Neuronal stem cell (in vitro differentiated cells): Measurements from ENCODE around the gene SH2D7.

Experiments used
- DNase-seq: peaks from one replicate; pipeline ENCODE4 v3.0.0-alpha.2; 2013; ENCODE audit warnings: low spot score
- H2AFZ ChIP-seq: one replicate; pipeline ENCODE4 v1.6.1; 2013; ENCODE audit warnings: mild to moderate bottlenecking, low read length, inconsistent platforms
- H2AK5ac ChIP-seq: 2 replicates; pipeline ENCODE4 v1.6.1; 2013; ENCODE audit warnings: low read depth, mild to moderate bottlenecking, inconsistent platforms, low read length, moderate library complexity, mixed read lengths
- H2BK120ac ChIP-seq: 2 replicates; pipeline ENCODE4 v1.6.1; 2013; ENCODE audit warnings: low read depth, mild to moderate bottlenecking, inconsistent platforms, low read length, moderate library complexity, mixed read lengths
- H2BK12ac ChIP-seq: one replicate; pipeline ENCODE4 v1.6.1; 2013; ENCODE audit warnings: low read length, inconsistent platforms
- H2BK15ac ChIP-seq: 2 replicates; pipeline ENCODE4 v1.6.1; 2013; ENCODE audit warnings: mild to moderate bottlenecking, low read length, inconsistent platforms, mixed read lengths
- H2BK5ac ChIP-seq: one replicate; pipeline ENCODE4 v1.6.1; 2013; ENCODE audit warnings: inconsistent platforms, mild to moderate bottlenecking, low read length, moderate library complexity
- H3K14ac ChIP-seq: one replicate; pipeline ENCODE4 v1.6.1; 2013; ENCODE audit warnings: low read length, inconsistent platforms
- H3K18ac ChIP-seq: 2 replicates; pipeline ENCODE4 v1.6.1; 2013; ENCODE audit warnings: low read length, inconsistent platforms
- H3K23ac ChIP-seq: 2 replicates; pipeline ENCODE4 v1.6.1; 2013; ENCODE audit warnings: low read depth, mild to moderate bottlenecking, mixed read lengths, low read length, inconsistent platforms; ENCODE audit not compliant: poor library complexity
- H3K27ac ChIP-seq: replicated peaks from 3 replicates; pipeline ENCODE4 v1.5.1; 2013; ENCODE audit warnings: low read length, inconsistent platforms
- H3K27me3 ChIP-seq, 3 experiments: 2 replicates each; pipeline ENCODE4 v1.6.1; 2013; ENCODE audit warnings: low read length in 3 of 3, mild to moderate bottlenecking in 2 of 3, inconsistent platforms in 1 of 3, low read depth in 1 of 3, mixed read lengths in 1 of 3, moderate library complexity in 1 of 3; ENCODE audit not compliant: control insufficient read depth in 3 of 3, insufficient read depth in 3 of 3
- H3K36me3 ChIP-seq, 2 donors: replicated peaks in 1 of 2; 2 replicates each; pipeline ENCODE4 v1.6.1; 2013; ENCODE audit warnings: low read length in 2 of 2; ENCODE audit not compliant: control insufficient read depth in 2 of 2, insufficient read depth in 2 of 2
- H3K4ac ChIP-seq: 2 replicates; pipeline ENCODE4 v1.6.1; 2013; ENCODE audit warnings: inconsistent platforms, mild to moderate bottlenecking, low read length, moderate library complexity
- H3K4me1 ChIP-seq, 2 donors: 1 replicate in 1 of 2; 2 replicates in 1 of 2; pipeline ENCODE4 v1.6.1; 2013; ENCODE audit warnings: low read length in 2 of 2, low read depth in 1 of 2; ENCODE audit not compliant: control insufficient read depth in 2 of 2, insufficient read depth in 1 of 2
- H3K4me2 ChIP-seq: one replicate; pipeline ENCODE4 v1.6.1; 2013; ENCODE audit warnings: mild to moderate bottlenecking, low read length, inconsistent platforms; ENCODE audit not compliant: insufficient read depth, poor library complexity, severe bottlenecking
- H3K4me3 ChIP-seq, 2 donors: 2 replicates each; pipeline ENCODE4 v1.5.1; 2013; ENCODE audit warnings: low read length in 2 of 2, mild to moderate bottlenecking in 2 of 2, inconsistent platforms in 1 of 2, moderate library complexity in 1 of 2
- H3K79me1 ChIP-seq: one replicate; pipeline ENCODE4 v1.6.1; 2013; ENCODE audit warnings: low read depth, mild to moderate bottlenecking, inconsistent platforms, low read length, moderate library complexity
- H3K9ac ChIP-seq: one replicate; pipeline ENCODE4 v1.6.1; 2013; ENCODE audit warnings: mild to moderate bottlenecking, low read depth, low read length, inconsistent platforms; ENCODE audit not compliant: poor library complexity
- H3K9me3 ChIP-seq, 2 donors: replicated peaks in 1 of 2; 2 replicates each; pipeline versions ENCODE3 to v1.6.1; 2013; ENCODE audit warnings: low read length in 2 of 2, mild to moderate bottlenecking in 2 of 2, inconsistent platforms in 1 of 2, low read depth in 1 of 2, mixed read lengths in 1 of 2, moderate library complexity in 1 of 2; ENCODE audit not compliant: control insufficient read depth in 2 of 2, insufficient read depth in 1 of 2
- H4K8ac ChIP-seq: one replicate; pipeline ENCODE4 v1.6.1; 2013; ENCODE audit warnings: low read depth, mild to moderate bottlenecking, inconsistent platforms, low read length, moderate library complexity
- H4K91ac ChIP-seq: one replicate; pipeline ENCODE4 v1.6.1; 2013; ENCODE audit warnings: low read length, low read depth, mild to moderate bottlenecking, inconsistent platforms; ENCODE audit not compliant: poor library complexity
- WGBS, 2 donors: extraction: QIAGEN DNeasy Blood & Tissue Kit; methylation state at CpG; one replicate each; pipeline ENCODE4 v1.1.7; 2013; ENCODE audit warnings: missing lambda C conversion rate in 2 of 2, mixed read lengths in 1 of 2; ENCODE audit not compliant: insufficient read length in 2 of 2, insufficient replicate concordance in 1 of 2; ENCODE audit errors: extremely low coverage in 2 of 2; 5-methylcytosine and 5-hydroxymethylcytosine counted together

The SH2D7 gene

DNA sequence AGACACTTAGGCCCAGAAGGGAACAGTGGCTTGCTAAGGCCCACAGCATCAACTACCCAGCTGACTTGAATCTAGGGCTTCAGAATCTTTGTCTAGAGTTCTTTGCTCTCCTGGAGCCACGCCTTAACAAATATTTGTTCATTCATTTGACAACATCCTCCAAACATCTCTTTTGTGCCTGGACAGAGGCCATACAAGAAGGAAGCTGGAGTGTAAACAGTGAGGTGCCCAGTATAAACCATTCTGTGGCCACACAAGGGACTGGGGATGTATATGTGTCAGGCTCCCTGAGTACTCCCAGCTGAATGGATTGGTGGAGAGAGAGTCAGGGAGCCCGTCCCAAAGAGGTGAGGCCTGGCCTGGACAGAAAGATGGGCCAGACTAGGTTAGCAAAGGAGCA is 35.5 kb downstream of the SH2D7 start:
- Histone ChIP-seq H3K79me1 (peaks cover 2% of the 10 kb centered on the region), H2BK120ac (no peak overlapping the region), H3K4me2 (no peak overlapping the region), H2BK15ac (no peak overlapping the region), H3K14ac (no peak overlapping the region), H3K9ac (no peak overlapping the region), H3K4ac (no peak overlapping the region), H3K36me3 (peaks cover 0 to 1% of the 10 kb centered on the region in 2 donors), H2BK5ac (no peak overlapping the region), H4K8ac (no peak overlapping the region), H3K27ac (no peak overlapping the region), H3K4me3 (no peak overlapping the region), H2AFZ (no peak overlapping the region), H3K27me3 (no peaks in the 10 kb centered on the region), H4K91ac (no peak overlapping the region), H3K9me3 (no peaks in the 10 kb centered on the region), H2AK5ac (no peak overlapping the region), H2BK12ac (no peak overlapping the region), H3K4me1 (peaks cover 5 to 13% of the 10 kb centered on the region in 2 donors), H3K23ac (no peak overlapping the region), H3K18ac (no peak overlapping the region)
- no CpG with 5 or more reads among the region's 2 CpGs for WGBS, 2 donors
- DNase-seq = no peak

- Histone ChIP-seq H3K9me3 (no peaks in the 10 kb centered on the region), H3K36me3 (no peaks in the 10 kb centered on the region), H3K4me2 (no peak overlapping the region), H2BK120ac (no peak overlapping the region), H2BK12ac (no peak overlapping the region), H3K79me1 (no peaks in the 10 kb centered on the region), H3K27me3 (no peaks in the 10 kb centered on the region), H2AFZ (no peak overlapping the region), H2BK15ac (peak overlapping the region; percentile 60), H4K91ac (no peak overlapping the region), H3K4ac (no peak overlapping the region), H2BK5ac (no peak overlapping the region), H3K4me1 (peaks cover 5 to 13% of the 10 kb centered on the region in 2 donors), H3K4me3 (no peak overlapping the region), H3K18ac (no peak overlapping the region), H4K8ac (no peak overlapping the region), H3K23ac (peak overlapping the region; percentile 34), H3K9ac (no peak overlapping the region), H2AK5ac (peak overlapping the region; percentile 33), H3K14ac (no peak overlapping the region), H3K27ac (no peak overlapping the region)
- no peak for DNase-seq
- WGBS, 2 donors = no CpG with 5 or more reads among the region's 8 CpGs
Observed at GRCh38 chr15:78129077-78129750, 36.9 kb downstream of the SH2D7 start.

DNA sequence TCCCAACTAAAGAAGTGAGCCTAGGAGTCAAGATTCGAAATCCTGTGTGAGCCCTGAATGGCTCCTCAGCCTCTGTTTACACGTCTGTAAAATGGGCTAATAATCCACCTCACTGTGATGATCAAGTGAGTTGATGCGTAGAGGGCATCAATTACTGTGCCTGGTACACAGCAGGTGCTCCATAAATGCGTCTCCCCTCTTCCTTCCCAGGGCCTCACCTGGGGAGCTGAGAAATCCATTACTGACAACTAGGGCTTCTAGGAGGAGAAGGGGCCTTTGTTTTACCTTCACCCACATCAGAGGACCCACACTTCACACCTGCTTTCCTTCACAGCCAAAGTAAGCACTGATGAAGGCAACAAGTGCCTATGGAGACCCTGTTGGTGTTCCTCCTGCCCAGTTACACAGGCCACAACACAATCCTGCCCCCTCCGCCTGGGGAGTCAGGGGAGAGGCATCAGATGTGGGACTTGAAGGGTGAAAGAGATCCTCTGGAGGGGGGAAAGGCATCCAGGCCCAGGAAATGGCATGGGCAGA is 37.5 kb downstream of the SH2D7 start:
- H3K4me2 ChIP-seq = no peak overlapping the region
- H3K79me1 ChIP-seq = no peaks in the 10 kb centered on the region
- H3K9ac ChIP-seq = no peak overlapping the region
- H2BK5ac ChIP-seq = no peak overlapping the region
- H2BK120ac ChIP-seq = no peak overlapping the region
- H4K8ac ChIP-seq = no peak overlapping the region
- no peak overlapping the region for H2AK5ac ChIP-seq
- no peak overlapping the region for H3K27ac ChIP-seq
- H3K14ac ChIP-seq = no peak overlapping the region
- no peak overlapping the region for H3K4me3 ChIP-seq
- DNase-seq = no peak
- no peaks in the 10 kb centered on the region for H3K27me3 ChIP-seq
- no peaks in the 10 kb centered on the region for H3K36me3 ChIP-seq
- no peaks in the 10 kb centered on the region for H3K9me3 ChIP-seq
- no CpG with 5 or more reads among the region's 5 CpGs for whole genome bisulfite sequencing, 2 donors
- H3K23ac ChIP-seq = peak overlapping the region; percentile 9
- H3K4ac ChIP-seq = no peak overlapping the region
- H2BK15ac ChIP-seq = no peak overlapping the region
- no peak overlapping the region for H4K91ac ChIP-seq
- peaks cover 5 to 13% of the 10 kb centered on the region in 2 donors for H3K4me1 ChIP-seq
- H2BK12ac ChIP-seq = no peak overlapping the region
- H3K18ac ChIP-seq = no peak overlapping the region
- no peak overlapping the region for H2AFZ ChIP-seq

DNA sequence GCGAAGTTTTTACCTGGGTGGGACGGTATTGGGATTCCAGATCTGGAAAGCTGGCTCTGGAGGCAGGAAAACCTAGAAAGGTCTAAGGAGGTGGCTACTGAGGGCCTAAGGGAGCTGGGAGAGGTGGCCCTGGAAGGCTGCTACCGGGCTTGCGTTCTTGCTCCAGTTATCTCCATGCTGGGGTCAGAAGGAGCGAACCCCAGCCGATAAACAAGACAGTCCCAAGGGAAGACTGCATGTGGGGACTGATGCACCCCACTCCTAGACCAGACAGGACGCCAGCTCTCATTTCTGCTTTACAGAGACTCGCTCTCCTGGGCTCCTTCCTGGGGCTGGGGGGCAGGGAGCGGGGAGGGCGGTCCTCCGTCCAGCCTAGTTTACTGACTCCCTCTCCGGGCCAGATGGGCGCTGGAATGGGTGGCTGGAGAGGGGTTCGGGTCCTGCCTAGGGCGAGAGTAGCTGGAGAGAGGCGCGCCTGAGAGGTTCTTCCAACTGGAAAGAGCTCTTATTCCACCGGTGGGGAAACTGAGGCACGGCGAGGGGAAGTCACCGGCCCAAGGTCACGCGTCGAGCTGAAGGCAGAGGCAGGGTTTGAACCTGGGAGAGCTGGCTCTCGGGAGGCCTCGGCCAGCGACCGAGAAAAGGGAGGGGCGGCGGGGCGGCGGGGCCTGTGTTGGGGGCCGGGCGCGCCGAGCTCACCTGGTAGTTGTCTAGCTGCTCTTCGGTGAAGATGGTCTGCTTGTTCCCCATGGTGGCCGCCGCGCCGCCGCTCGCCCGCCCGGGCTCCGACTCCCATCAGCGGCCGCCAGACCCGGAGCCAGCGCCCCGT is 38.3 kb downstream of the SH2D7 start:
- H2AFZ ChIP-seq = peak overlapping the region; percentile 99
- H3K27me3 ChIP-seq = no peaks in the 10 kb centered on the region
- no peak overlapping the region for H4K91ac ChIP-seq
- H3K23ac ChIP-seq = peak overlapping the region; percentile 37
- peak overlapping the region; percentile 73 for H3K4me2 ChIP-seq
- no peaks in the 10 kb centered on the region for H3K9me3 ChIP-seq
- H3K4me1 ChIP-seq = peaks cover 5 to 13% of the 10 kb centered on the region in 2 donors
- H2BK12ac ChIP-seq = no peak overlapping the region
- H3K14ac ChIP-seq = no peak overlapping the region
- H2AK5ac ChIP-seq = peak overlapping the region; percentile 30
- WGBS, 2 donors = no CpG with 5 or more reads among the region's 51 CpGs
- peak overlapping the region; percentile 49 for H2BK15ac ChIP-seq
- no peak for DNase-seq
- no peaks in the 10 kb centered on the region for H3K79me1 ChIP-seq
- H2BK5ac ChIP-seq = no peak overlapping the region
- H3K4ac ChIP-seq = no peak overlapping the region
- no peak overlapping the region for H4K8ac ChIP-seq
- H3K27ac ChIP-seq = no peak overlapping the region
- H3K9ac ChIP-seq = no peak overlapping the region
- H2BK120ac ChIP-seq = no peak overlapping the region
- H3K18ac ChIP-seq = peak overlapping the region; percentile 78
- peak overlapping the region; percentile 84 to 91 for H3K4me3 ChIP-seq
- no peaks in the 10 kb centered on the region for H3K36me3 ChIP-seq
